ENCODE measurements around the gene RDH14. TPM values are rescaled to one million over a fixed set of nuclear protein-coding genes. Genes with fewer than 3 reads are reported as not detected.

Gene RDH14
- polyA plus RNA-seq, 2 of the 4 experiments (the other 2 are of a cell fraction): 37.0 to 44.5 TPM

- H3K4me3 ChIP-seq: no peak overlapping the region
- DNase-seq (ENCODE audit: low read depth in 1 of 2, low spot score in 1 of 2): no peak
- FAIRE-seq: no peak
- WGBS (ENCODE audit: missing lambda C conversion rate): 29% methylated on average over 1 of the region's 1 CpG
- POLR2A ChIA-PET: no interaction called here
- H3K27ac ChIP-seq: no peak overlapping the region
- CTCF ChIA-PET: interaction anchor here (0.9 to 7.6 kb wide), 6 partner anchors 15 to 1347 kb away, joined by 3 to 88 read pairs (median 4); partner anchors contain the start of gene OSR1
- no peaks in the 10 kb centered on the region for H3K4me1 ChIP-seq
- no peaks in the 10 kb centered on the region for H3K9me3 ChIP-seq
- no peak for TF ChIP-seq RARB (CRISPR knock-in tag; IDR thresholded peaks at IDR 0.05)
- no peak for TF ChIP-seq HDAC2 (IDR thresholded peaks at IDR 0.05)
- no peak for TF ChIP-seq RCOR1 (IDR thresholded peaks at IDR 0.05; ENCODE audit: low read depth, low read length)
- no peak for TF ChIP-seq NR3C1 (IDR thresholded peaks at IDR 0.05)
- no peak for TF ChIP-seq RFX5 (IDR thresholded peaks at IDR 0.05)
- no peak for ATAC-seq
- no peak overlapping the region for H3K4me2 ChIP-seq
These were observed 43.1 kb downstream of the RDH14 start for GRCh38 chr2:18517386-18517785.

GRCh38 chr2:18516112-18516511, 44.3 kb downstream of the RDH14 start:
- DNase-seq (ENCODE audit: low read depth in 1 of 2, low spot score in 1 of 2): no peak
- Histone ChIP-seq H3K27ac (no peak overlapping the region), H3K4me1 (no peaks in the 10 kb centered on the region), H3K9me3 (no peaks in the 10 kb centered on the region), H3K4me2 (no peak overlapping the region), H3K4me3 (no peak overlapping the region)
- ChIA-PET POLR2A (no interaction called here), CTCF (interaction anchor here (1.0 to 7.6 kb wide), 2 partner anchors 18 to 1348 kb away, joined by 4 to 57 read pairs; no protein-coding TSS in a partner anchor)
- FAIRE-seq: no peak
- 53% methylated on average over 11 of the region's 11 CpGs for WGBS (ENCODE audit: missing lambda C conversion rate)
- no peak for TF ChIP-seq SMC3 (IDR thresholded peaks at IDR 0.05)
- no peak for ATAC-seq

GRCh38 chr2:18514526-18515461, 45.7 kb downstream of the RDH14 start:
- FAIRE-seq (no peak), ATAC-seq (peak in 1 of 2 experiments; percentile 47; a peak in 3 of 6 replicates), DNase-seq (ENCODE audit: low read depth in 1 of 2, low spot score in 1 of 2) (no peak)
- Histone ChIP-seq H3K4me1 (no peaks in the 10 kb centered on the region), H3K4me2 (no peak overlapping the region), H3K4me3 (no peak overlapping the region), H3K9me3 (no peaks in the 10 kb centered on the region), H3K27ac (no peak overlapping the region)
- ChIA-PET CTCF (interaction anchor here (0.7 to 1.2 kb wide), 2 partner anchors 227 to 297 kb away, joined by 3 read pairs; no protein-coding TSS in a partner anchor), POLR2A (no interaction called here)
- WGBS (ENCODE audit: missing lambda C conversion rate): 37% methylated on average over 4 of the region's 4 CpGs
- TF ChIP-seq NFE2L2 (conservative IDR thresholded peaks at IDR 0.05; ENCODE audit: low read length): no peak
- TF ChIP-seq MYC (IDR thresholded peaks at IDR 0.05; ENCODE audit: borderline replicate concordance, low read length): no peak

- FAIRE-seq (no peak), DNase-seq (ENCODE audit: low read depth in 1 of 2, low spot score in 1 of 2) (no peak), ATAC-seq (no peak)
- TF ChIP-seq RCOR1 (IDR thresholded peaks at IDR 0.05; ENCODE audit: low read depth, low read length): no peak
- no peak for TF ChIP-seq MAZ (IDR thresholded peaks at IDR 0.05; ENCODE audit: borderline replicate concordance, low read depth, low read length)
- no peak for TF ChIP-seq BHLHE40 (IDR thresholded peaks at IDR 0.05; ENCODE audit: low read depth, low read length)
- no peak for TF ChIP-seq ZFP36 (IDR thresholded peaks at IDR 0.05; ENCODE audit: borderline replicate concordance, partially characterized antibody)
- TF ChIP-seq JUN (IDR thresholded peaks at IDR 0.05): no peak
- no peak for TF ChIP-seq ESRRA (IDR thresholded peaks at IDR 0.05; ENCODE audit: borderline replicate concordance, low read length)
- TF ChIP-seq EP300 (IDR thresholded peaks at IDR 0.05): no peak
- no peak for TF ChIP-seq RAD21 (conservative IDR thresholded peaks at IDR 0.05 in 1 of 2, IDR thresholded peaks at IDR 0.05 in 1 of 2)
- TF ChIP-seq ELK1 (IDR thresholded peaks at IDR 0.05; ENCODE audit: low read depth, low read length): no peak
- no peak for TF ChIP-seq HOXA7 (CRISPR knock-in tag; IDR thresholded peaks at IDR 0.05)
- no peak for TF ChIP-seq CHD4 (IDR thresholded peaks at IDR 0.05; ENCODE audit: borderline replicate concordance)
- no peak for TF ChIP-seq ZC3H11A (IDR thresholded peaks at IDR 0.05)
- no peak for TF ChIP-seq PHF8 (IDR thresholded peaks at IDR 0.05; ENCODE audit: borderline replicate concordance, low read depth)
- no peak for TF ChIP-seq POLR2A (IDR thresholded peaks at IDR 0.05; ENCODE audit: low read length)
- ChIA-PET POLR2A (no interaction called here), CTCF (interaction anchor here (2.7 kb wide), 1 partner anchor 10 kb away, joined by 19 read pairs; no protein-coding TSS in a partner anchor)
- no peak overlapping the region for H3K4me2 ChIP-seq
- no peaks in the 10 kb centered on the region for H3K4me1 ChIP-seq
- no peaks in the 10 kb centered on the region for H3K9me3 ChIP-seq
- WGBS (ENCODE audit: missing lambda C conversion rate): 67% methylated on average over 2 of the region's 2 CpGs
- no peak overlapping the region for H3K27ac ChIP-seq
- no peak overlapping the region for H3K4me3 ChIP-seq
These were observed 49.7 kb downstream of the RDH14 start for GRCh38 chr2:18510775-18511174.

Data from A549 (cell line).